GM13976 (cell line): Measurements from ENCODE around the gene LRMDA.

Experiments used
- DNase-seq: peaks from one replicate; pipeline ENCODE4 v3.0.0; 2012; ENCODE audit warnings: low spot score
- in situ Hi-C: fragments of 300-500 bp; cut with MboI; formaldehyde crosslinking; loops from one replicate; pipeline ENCODE4 v1.12.0; 2022; ENCODE audit warnings: low sequenced_read_pairs, mixed read lengths, inconsistent platforms; ENCODE audit not compliant: unreplicated experiment
- TF ChIP-seq, protein P1 (sequence below): IDR thresholded peaks from 2 replicates; pipeline ENCODE4 v1.5.1; 2012; ENCODE audit warnings: borderline replicate concordance, mild to moderate bottlenecking; ENCODE audit not compliant: insufficient read depth; ENCODE audit errors: extremely low read depth, missing control alignments, control extremely low read depth

The LRMDA gene

DNA sequence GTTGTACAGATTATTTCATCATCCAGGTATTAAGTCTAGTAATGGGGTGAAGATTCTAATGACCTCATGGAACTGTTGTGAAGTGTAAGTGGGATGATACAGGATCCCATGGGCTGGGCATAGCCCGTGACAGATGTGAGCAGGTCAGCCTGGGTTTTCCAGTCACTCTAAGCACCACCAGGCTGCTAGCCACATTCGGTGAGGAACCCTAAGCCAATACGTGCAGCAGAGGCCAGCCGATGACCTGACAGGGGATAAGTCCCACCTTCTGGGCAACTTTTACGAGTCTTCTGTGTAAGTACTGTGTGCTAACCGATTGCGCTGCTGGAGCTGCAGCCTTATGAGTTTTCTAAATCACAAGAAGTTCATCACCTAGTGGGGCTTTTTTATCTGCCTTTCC is 37.2 kb upstream of the LRMDA start:
- in situ Hi-C loops: loop anchor here (25.0 kb wide), 1 partner anchor 643 kb away; no protein-coding TSS in a partner anchor
- TF ChIP-seq, protein P1, sequence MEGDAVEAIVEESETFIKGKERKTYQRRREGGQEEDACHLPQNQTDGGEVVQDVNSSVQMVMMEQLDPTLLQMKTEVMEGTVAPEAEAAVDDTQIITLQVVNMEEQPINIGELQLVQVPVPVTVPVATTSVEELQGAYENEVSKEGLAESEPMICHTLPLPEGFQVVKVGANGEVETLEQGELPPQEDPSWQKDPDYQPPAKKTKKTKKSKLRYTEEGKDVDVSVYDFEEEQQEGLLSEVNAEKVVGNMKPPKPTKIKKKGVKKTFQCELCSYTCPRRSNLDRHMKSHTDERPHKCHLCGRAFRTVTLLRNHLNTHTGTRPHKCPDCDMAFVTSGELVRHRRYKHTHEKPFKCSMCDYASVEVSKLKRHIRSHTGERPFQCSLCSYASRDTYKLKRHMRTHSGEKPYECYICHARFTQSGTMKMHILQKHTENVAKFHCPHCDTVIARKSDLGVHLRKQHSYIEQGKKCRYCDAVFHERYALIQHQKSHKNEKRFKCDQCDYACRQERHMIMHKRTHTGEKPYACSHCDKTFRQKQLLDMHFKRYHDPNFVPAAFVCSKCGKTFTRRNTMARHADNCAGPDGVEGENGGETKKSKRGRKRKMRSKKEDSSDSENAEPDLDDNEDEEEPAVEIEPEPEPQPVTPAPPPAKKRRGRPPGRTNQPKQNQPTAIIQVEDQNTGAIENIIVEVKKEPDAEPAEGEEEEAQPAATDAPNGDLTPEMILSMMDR: no peak
- DNase-seq: no peak

GRCh38 chr10:75395066-75395931 is 36.1 kb upstream of the LRMDA start:
- peak; percentile 76 for DNase-seq
- TF ChIP-seq, protein P1: peak; percentile 66
- in situ Hi-C loops: loop anchor here (25.0 kb wide), 1 partner anchor 642 kb away; no protein-coding TSS in a partner anchor

- TF ChIP-seq, protein P1: no peak
- no peak for DNase-seq
- in situ Hi-C loops: loop anchor here (25.0 kb wide), 1 partner anchor 641 kb away; no protein-coding TSS in a partner anchor
Observed at GRCh38 chr10:75395932-75396630, 35.3 kb upstream of the LRMDA start.

DNA sequence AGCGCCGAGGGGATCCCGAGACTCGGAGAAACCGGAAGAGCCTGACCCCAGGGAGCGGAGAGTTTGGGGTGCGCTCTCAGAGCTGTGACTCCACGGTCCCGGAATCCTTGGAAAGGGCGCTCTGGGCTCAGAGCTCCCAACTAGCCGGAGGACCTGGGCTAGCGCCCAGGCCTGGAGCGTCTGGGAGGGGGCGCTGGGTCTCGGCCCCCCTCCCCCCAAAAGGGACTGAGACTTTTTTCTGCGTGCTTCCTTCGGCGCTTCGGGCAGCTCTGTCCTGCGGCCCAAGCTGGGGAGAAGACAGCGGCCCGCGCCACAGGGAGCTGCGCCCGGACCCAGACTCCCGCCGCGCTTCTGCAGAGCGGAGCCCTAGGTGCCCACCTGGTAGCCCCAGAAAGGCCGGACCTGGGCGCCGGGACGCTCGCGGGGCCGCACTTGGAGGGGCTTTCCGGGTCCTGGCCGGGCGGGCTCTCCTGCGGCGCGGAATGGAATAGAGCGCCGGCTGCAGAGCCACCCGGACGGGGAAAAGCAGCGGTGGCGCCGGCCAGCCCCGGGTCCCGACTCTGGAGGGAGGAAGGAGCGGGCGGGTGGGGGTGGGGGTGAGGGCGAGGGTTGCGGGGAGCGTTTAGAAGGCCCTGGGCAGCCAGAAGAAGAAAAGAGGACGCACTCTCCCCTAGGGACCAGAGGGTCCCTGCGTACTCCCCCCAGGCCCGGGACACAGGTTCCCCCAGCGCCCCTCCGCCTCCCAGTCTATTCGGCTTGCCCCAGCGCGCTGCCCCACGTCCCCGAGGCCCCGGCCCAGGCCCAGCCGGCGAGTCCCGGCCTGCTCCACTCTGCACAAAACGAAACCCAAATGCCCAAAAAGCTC is 34.6 kb upstream of the LRMDA start:
- in situ Hi-C loops: loop anchor here (25.0 kb wide), 1 partner anchor 640 kb away; no protein-coding TSS in a partner anchor
- no peak for DNase-seq
- TF ChIP-seq, protein P1: no peak

DNA sequence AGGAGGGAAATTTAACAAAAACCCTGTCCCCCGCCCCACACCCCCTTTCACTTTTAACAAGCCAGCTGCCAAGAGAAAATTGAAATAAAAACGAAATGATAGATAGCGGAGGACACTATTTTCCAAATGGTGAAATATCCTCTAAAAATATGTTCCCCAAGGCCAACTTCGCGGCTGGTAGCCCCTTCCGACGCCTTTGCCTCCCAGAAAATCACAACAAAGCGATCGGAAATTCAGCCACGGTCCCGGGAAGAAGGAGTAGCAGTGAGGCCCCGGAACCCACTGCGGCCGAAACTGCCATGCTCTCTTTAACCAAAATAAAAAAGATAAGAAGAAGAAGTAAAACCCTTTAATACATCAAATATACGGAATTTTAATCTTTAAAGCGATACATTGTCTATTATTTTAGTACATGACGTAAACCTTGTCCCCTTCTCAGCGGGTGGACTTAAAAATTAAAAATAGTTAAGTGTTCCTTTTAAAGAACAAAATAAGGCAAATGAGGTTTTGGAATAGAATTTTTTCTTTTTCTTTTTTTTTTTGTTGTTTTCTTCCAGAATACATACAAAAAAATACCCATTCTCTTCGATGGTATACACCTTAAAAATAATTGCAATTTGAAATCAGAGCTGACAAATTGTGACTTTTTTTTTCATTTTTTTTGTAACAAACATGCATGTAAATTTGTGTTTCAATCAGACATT is 33.8 kb upstream of the LRMDA start:
- TF ChIP-seq, protein P1: no peak
- in situ Hi-C loops: loop anchor here (25.0 kb wide), 1 partner anchor 640 kb away; no protein-coding TSS in a partner anchor

More for the DNA sequence above, 33.8 kb upstream of the LRMDA start:
- no peak for DNase-seq
